ENCODE data around the gene AATF. TPM values are rescaled to one million over a fixed set of nuclear protein-coding genes. Genes with fewer than 3 reads are reported as not detected.

Gene AATF
- total RNA-seq, 1 experiment from 2014 or later: 79.9 TPM

DNA sequence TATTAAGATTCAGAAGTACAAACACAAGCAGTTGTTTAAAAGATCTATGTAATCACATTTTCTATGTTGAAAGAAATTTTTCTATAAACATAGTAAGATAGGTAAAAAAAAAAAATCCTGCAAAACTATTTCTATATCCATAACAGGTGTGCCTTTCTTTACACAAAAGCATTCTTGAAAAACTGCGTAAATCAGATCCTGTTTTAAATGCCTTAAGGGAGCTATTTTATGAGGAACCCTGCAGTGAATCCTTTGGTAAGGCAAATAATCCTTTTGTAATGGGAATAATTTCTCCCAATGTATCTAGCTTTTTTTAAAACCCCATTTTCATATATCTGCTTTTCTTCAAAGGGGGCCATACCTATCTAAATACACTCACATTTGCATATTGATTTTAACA, 157.3 kb downstream of the AATF start:
- no peak for DNase-seq (ENCODE audit: low spot score)

Other genes with a start within 250 kb of the AATF start
- gene LHX1, start 11.5 kb upstream of the AATF start, total RNA-seq (2014; rRNA removed; shearing (Covaris generic)): 0.77 and 1.4 TPM in 2 replicates